IPS-NIHi7 (cell line): ENCODE data around the gene MERTK.
"Not testable (repeated sequence)": the region's sequence is repeated elsewhere in the genome, so short reads cannot be mapped to it uniquely, and the experiment has no call there.

Experiments
- DNase-seq: peaks from one replicate; pipeline ENCODE4 v3.0.0; 2012; ENCODE audit warnings: mixed read lengths; ENCODE audit errors: extremely low spot score

MERTK gene

GRCh38 chr2:112007493-112007892 lies 109.1 kb downstream of the MERTK start:
- DNase-seq: no peak

DNA sequence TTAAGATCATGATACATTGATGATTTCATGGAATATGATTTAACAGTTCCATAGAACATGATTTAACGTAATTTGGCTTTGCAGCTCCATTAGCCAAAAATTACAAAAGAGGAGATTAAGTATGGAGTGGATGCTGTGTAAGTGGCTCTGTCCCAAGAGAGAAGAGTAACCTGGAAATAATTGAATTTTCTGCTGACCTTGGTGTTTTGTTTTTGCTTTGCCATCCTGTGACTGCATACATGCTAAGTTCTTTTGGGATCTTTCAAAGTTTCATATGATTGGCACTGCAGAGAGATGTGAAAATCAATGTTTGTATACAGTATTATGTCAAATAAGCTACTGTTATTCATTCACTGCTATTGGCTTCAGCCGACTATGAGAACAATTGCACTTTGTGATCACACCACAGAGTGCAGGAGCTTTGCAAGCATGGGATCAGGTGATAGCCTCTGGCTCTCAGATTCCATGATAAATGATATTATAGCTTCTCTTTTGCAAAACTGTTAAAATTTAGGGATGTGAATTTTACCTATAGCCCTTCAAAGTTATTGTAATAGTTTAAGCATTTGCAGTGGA lies 110.6 kb downstream of the MERTK start:
- DNase-seq: no peak

- no peak for DNase-seq
Observed at GRCh38 chr2:112010751-112011150, 112.3 kb downstream of the MERTK start.

GRCh38 chr2:112012556-112012955 lies 114.1 kb downstream of the MERTK start:
- no peak for DNase-seq

GRCh38 chr2:112018846-112019245 lies 120.4 kb downstream of the MERTK start:
- DNase-seq: no peak

DNA sequence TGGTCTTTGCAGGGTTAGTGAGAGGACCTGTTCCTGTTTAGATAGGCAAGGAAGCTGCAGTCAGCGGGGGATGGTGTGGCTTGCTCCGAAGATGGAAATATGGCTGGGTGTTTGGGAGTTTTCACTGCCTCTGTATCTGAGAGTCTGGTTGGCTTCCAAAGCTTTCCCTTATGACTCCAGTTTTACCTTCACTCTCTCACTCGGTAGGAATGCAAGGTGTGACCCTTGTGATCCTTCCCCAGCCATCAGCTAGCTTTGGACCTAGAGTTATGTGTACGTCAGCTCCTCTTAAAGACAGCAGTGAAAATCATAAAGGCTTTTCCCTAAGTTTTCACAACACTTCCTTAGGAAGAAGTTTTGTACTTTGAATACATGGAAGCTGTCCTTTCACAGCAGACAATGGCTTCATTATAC lies 121.2 kb downstream of the MERTK start:
- peak; percentile 19 for DNase-seq

GRCh38 chr2:112020561-112020960 lies 122.2 kb downstream of the MERTK start:
- DNase-seq: peak; percentile 66

GRCh38 chr2:112021290-112021689 lies 122.9 kb downstream of the MERTK start:
- no peak for DNase-seq

GRCh38 chr2:112021781-112022231 lies 123.4 kb downstream of the MERTK start:
- DNase-seq: no peak

GRCh38 chr2:112023707-112024106 lies 125.3 kb downstream of the MERTK start:
- no peak for DNase-seq

DNA sequence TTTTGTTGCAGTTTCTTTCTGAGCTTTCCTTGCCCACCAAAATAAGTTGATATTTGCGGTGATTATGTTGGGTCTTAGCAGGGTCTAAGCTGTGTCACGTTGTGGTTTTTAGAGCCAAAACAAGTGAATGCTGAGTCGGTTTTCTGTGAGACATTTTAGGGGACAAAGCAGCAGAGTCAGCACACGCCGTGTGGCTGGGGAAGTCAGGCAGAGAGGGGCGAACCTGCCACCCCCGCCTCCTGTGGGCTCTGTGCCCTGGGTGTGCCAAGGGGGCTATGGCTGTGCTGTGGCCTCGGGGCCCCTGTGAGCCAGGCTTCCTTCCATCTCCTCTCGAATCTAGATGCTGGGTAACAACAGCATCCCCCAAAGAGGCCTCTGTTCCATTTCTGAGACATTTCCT lies 125.8 kb downstream of the MERTK start:
- no peak for DNase-seq

DNA sequence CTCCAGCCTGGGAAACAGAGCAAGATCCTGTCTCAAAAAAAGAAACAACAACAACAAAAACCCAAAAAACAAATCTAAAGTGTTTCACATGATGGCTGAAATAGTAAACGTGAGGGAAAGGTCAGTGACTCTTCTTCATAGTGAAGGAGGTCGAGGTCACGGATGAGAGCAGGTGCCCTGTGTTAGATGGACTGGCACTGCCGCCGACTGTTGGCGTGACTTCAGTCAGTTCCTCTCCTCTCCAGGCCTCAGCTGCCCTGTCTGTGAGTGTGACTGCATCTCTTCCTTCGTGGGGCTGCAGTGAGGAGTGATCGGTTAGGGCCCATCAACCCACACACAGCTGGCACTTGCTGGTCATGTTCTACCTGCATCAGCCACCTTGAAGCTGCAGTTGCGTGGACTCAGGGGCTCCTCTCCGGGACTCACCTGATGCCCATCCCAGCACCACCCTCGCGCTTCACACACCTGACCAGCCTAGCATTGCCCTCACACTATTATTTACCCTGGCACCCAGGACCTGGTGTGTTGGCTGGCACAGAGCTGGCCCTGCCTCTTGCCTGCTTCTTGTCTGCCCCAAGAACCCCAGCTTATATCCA lies 126.6 kb downstream of the MERTK start:
- no peak for DNase-seq

GRCh38 chr2:112026509-112026908 lies 128.1 kb downstream of the MERTK start:
- no peak for DNase-seq

DNA sequence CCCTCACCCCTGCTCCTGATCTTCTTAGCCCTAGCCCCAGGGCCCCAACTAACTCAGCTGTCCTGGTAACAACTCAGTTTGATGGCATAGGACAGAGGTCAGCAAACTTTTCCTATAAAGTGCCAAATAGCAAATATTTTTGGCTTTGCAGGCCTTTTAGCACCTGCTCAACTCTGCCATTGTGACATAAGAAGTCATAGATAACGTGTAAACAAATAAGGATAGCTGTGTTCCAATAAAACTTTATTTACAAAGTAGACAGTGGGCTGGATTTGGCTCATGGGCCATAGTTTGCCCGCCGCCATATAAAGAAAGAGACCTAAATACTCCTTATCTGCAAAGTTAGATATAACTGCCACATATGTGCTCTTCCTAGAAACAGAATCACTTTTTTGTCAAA lies 129.4 kb downstream of the MERTK start:
- no peak for DNase-seq

- DNase-seq: no peak
Observed at GRCh38 chr2:112029164-112029563, 130.8 kb downstream of the MERTK start.

- DNase-seq: peak; percentile 39
Observed at GRCh38 chr2:112031473-112032223, 133.2 kb downstream of the MERTK start.

GRCh38 chr2:112032224-112032586 lies 133.8 kb downstream of the MERTK start:
- no peak for DNase-seq

DNA sequence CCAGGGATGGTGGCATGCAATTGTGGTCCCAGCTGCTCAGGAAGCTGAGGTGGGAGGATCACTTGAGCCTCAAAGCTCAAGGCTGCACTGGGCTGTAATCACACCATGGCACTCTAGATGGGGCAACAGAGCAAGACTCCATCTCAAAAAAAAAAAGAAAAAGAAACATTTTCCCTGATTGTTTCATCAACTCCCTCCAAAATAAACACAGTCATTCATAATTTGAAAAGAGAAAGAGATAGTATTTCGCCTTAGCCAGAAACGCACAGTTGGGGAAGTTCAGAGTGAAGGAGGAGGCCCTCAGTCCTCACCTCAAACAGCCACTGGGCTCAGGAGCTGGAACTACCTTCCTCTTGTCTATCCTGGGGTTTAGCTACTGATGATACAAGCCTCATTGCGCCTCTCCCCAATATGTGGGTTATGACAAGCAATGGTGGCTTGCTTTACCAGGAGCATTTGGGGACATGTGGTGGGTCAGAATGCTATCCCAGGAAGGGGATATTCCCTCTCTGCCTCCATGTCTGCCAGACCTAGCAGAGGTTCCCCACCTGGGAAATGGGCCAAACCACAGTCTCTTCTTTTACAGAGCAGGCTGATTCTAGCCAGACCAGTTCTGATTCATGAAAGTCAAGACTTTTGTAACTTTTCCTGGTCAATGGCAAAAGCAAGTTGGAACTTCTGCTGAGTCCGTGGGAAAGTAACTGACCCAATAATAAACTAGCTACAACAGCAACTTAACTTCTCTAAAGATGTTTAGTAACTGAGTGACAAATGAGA lies 134.5 kb downstream of the MERTK start:
- no peak for DNase-seq

DNA sequence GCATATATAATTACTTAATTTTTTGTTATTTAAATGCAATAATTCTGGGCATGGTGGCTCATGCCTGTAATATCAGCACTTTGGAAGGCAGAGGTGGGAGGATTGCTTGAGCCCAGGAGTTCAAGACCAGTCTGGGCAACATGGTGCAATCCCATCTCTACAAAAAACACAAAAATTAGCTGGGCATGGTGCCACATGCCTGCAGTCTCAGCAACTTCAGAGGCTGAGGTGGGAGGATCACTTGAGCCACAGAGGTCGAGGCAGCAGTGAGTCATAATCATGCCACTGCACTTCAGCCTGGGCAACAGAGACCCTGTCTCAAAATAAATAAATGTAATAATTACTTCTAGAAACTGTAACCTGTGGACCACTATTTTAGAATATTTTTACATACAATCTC lies 135.2 kb downstream of the MERTK start:
- no peak for DNase-seq

DNA sequence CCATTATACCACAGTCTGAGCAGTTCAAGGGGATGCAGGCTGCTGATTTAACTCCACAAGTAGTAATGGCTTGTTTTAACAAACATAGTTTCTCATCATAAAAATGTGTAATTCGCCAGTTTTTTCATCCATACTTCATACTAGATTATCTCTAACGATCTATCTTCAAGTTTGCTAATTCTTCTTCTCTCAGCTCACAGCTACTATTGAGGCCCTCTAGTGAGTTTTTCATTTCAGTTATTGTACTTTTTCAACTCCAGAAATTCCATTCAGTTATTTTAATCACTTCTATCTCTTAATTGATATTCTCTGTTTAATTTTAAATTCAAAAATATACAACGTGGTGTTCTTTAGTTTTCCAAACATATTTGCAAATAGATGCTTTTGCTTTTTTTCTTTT lies 136.5 kb downstream of the MERTK start:
- DNase-seq: no peak

DNA sequence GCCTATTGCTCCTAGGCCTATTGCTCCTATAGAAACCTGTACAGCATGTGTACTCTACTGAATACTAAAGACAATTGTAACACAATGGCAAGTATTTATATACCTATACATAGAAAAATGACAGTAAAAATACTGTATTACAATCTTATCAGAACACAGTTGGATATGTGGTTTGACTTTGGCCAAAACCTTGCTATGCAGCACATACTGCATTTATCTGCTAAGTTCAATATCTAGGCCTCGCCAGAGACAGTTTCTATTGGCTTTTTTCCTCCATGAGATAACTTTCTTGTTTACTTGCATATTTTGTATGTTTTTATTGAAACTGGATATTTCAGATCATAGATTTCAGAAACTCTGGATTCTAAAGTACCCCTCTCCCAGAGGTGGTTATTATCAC lies 137.4 kb downstream of the MERTK start:
- DNase-seq: no peak

GRCh38 chr2:112039556-112039955 lies 141.1 kb downstream of the MERTK start:
- DNase-seq: not testable (repeated sequence)
